Mesenchymal stem cell (in vitro differentiated cells and primary cell): Measurements from ENCODE around the gene TMOD3.
A peak's percentile ranks its signal among the peaks of the same experiment; 100 is the strongest.

Source experiments
- DNase-seq: peaks from one replicate; pipeline ENCODE4 v3.0.0-alpha.2; 2013
- H2AFZ ChIP-seq: one replicate; pipeline ENCODE4 v1.6.1; 2013; ENCODE audit warnings: low read depth, mild to moderate bottlenecking, control low read depth, inconsistent platforms, low read length, moderate library complexity
- H2AK5ac ChIP-seq: 2 replicates; pipeline ENCODE4 v1.6.1; 2013; ENCODE audit warnings: low read length, moderate library complexity, mild to moderate bottlenecking, inconsistent platforms; ENCODE audit not compliant: severe bottlenecking
- H2BK120ac ChIP-seq: one replicate; pipeline ENCODE4 v1.6.1; 2013; ENCODE audit warnings: low read depth, mild to moderate bottlenecking, inconsistent platforms, low read length, moderate library complexity
- H2BK12ac ChIP-seq, 2 experiments: one replicate each; pipeline ENCODE4 v1.6.1; 2013; ENCODE audit warnings: inconsistent platforms in 2 of 2, low read length in 2 of 2, mild to moderate bottlenecking in 2 of 2, moderate library complexity in 2 of 2, control low read depth in 1 of 2
- H2BK15ac ChIP-seq: one replicate; pipeline ENCODE4 v1.6.1; 2013; ENCODE audit warnings: mild to moderate bottlenecking, low read depth, inconsistent platforms; ENCODE audit not compliant: poor library complexity, severe bottlenecking
- H2BK5ac ChIP-seq: 2 replicates; pipeline ENCODE4 v1.6.1; 2013; ENCODE audit warnings: low read depth, mild to moderate bottlenecking, low read length, control low read depth, inconsistent platforms; ENCODE audit not compliant: poor library complexity, severe bottlenecking
- H3K14ac ChIP-seq, 2 experiments: one replicate each; pipeline ENCODE4 v1.6.1; 2013; ENCODE audit warnings: inconsistent platforms in 2 of 2, low read length in 2 of 2, control low read depth in 1 of 2, mild to moderate bottlenecking in 1 of 2, moderate library complexity in 1 of 2
- H3K18ac ChIP-seq, 2 experiments: one replicate each; pipeline ENCODE4 v1.6.1; 2013; ENCODE audit warnings: inconsistent platforms in 2 of 2, low read length in 2 of 2, control low read depth in 1 of 2, low read depth in 1 of 2, mild to moderate bottlenecking in 1 of 2
- H3K23ac ChIP-seq, 2 experiments: one replicate each; pipeline ENCODE4 v1.6.1; 2013; ENCODE audit warnings: inconsistent platforms in 2 of 2, low read length in 2 of 2, mild to moderate bottlenecking in 2 of 2, moderate library complexity in 2 of 2, control low read depth in 1 of 2
- H3K27ac ChIP-seq: 2 replicates; pipeline ENCODE4 v1.5.1; 2013; ENCODE audit warnings: mild to moderate bottlenecking, moderate library complexity, low read length, control low read depth, inconsistent platforms; ENCODE audit not compliant: poor library complexity, severe bottlenecking
- H3K27me3 ChIP-seq, 2 experiments: 2 replicates each; pipeline versions ENCODE4 v1.6.1 to v1.7.0; 2013; ENCODE audit warnings: low read length in 2 of 2, mild to moderate bottlenecking in 2 of 2, moderate library complexity in 2 of 2, control low read depth in 1 of 2, inconsistent platforms in 1 of 2; ENCODE audit not compliant: control insufficient read depth in 1 of 2, insufficient read depth in 1 of 2
- H3K36me3 ChIP-seq, 2 experiments: 2 replicates each; pipeline versions ENCODE4 v1.6.1 to v1.7.0; 2013; ENCODE audit warnings: low read length in 2 of 2, control low read depth in 1 of 2, inconsistent platforms in 1 of 2, low read depth in 1 of 2, mild to moderate bottlenecking in 1 of 2; ENCODE audit not compliant: insufficient read depth in 2 of 2, control insufficient read depth in 1 of 2
- H3K4ac ChIP-seq, 2 experiments: one replicate each; pipeline ENCODE4 v1.6.1; 2013; ENCODE audit warnings: inconsistent platforms in 2 of 2, low read length in 2 of 2, mild to moderate bottlenecking in 2 of 2, moderate library complexity in 2 of 2, control low read depth in 1 of 2, low read depth in 1 of 2
- H3K4me1 ChIP-seq: 2 replicates; pipeline ENCODE4 v1.6.1; 2013; ENCODE audit warnings: low read depth, low read length, control low read depth; ENCODE audit not compliant: control insufficient read depth, insufficient read depth
- H3K4me2 ChIP-seq: 2 replicates; pipeline ENCODE4 v1.6.1; 2013; ENCODE audit warnings: low read length, mild to moderate bottlenecking, inconsistent platforms; ENCODE audit not compliant: poor library complexity, severe bottlenecking
- H3K4me3 ChIP-seq, 2 experiments: 2 replicates each; pipeline versions ENCODE4 v1.5.1 to v1.7.0; 2013; ENCODE audit warnings: low read length in 2 of 2, mild to moderate bottlenecking in 2 of 2, control low read depth in 1 of 2, low read depth in 1 of 2; ENCODE audit not compliant: insufficient read depth in 1 of 2
- H3K79me1 ChIP-seq: replicated peaks from 2 replicates; pipeline ENCODE4 v1.6.1; 2013; ENCODE audit warnings: mild to moderate bottlenecking, control low read depth, low read length, inconsistent platforms; ENCODE audit not compliant: poor library complexity, severe bottlenecking
- H3K9ac ChIP-seq: 2 replicates; pipeline ENCODE4 v1.7.0; 2013; ENCODE audit warnings: mild to moderate bottlenecking, low read length, moderate library complexity
- H3K9me3 ChIP-seq: 2 replicates; pipeline ENCODE4 v1.7.0; 2013; ENCODE audit warnings: mild to moderate bottlenecking, low read length; ENCODE audit not compliant: control insufficient read depth
- H4K8ac ChIP-seq: one replicate; pipeline ENCODE4 v1.6.1; 2013; ENCODE audit warnings: inconsistent platforms, mild to moderate bottlenecking, low read length, moderate library complexity
- H4K91ac ChIP-seq: one replicate; pipeline ENCODE4 v1.6.1; 2013; ENCODE audit warnings: mild to moderate bottlenecking, low read length, inconsistent platforms
- WGBS: methylation state at CpG from one replicate; pipeline ENCODE4 v1.1.7; 2013; ENCODE audit warnings: mixed read lengths; 5-methylcytosine and 5-hydroxymethylcytosine counted together

Gene TMOD3

DNA sequence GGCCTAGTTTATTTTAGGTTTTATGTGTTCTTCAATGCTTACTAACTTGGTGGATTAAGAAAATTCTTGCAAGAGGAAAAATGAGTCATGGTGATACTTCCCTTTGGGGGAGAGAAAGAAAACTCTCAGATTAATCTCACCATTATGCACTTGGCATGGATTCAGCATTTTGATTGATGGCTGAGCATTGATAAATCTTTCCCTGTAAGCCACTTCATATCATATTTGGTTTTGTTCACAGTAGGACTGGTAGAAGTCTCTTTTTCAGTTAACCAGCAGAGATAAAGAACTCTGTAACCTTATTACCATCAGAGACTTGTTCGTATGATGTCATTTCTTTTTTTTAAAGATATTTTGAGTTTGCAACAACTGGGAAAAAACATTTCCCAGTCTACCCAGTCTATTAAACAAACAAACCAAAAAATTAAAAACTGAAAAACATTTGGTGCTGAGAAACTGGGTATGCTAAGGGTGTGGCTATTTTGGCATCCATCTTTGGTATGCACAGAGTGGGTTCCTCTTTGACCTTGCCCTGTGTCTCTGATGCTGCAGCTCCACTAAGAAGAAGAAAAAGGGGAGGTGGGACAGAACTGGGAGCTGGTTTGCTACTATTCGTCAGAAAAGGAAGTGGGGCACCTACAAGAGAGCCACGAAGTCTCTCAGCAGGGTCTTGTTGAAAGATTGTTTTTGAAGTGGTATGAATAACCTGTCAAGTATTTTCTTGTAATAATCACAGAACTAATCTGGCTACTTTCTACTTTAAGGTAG is 17.2 kb downstream of the TMOD3 start:
- H3K79me1 ChIP-seq, result peaks cover 5% of the 10 kb centered on the region
- H4K91ac ChIP-seq, result no peak overlapping the region
- peak overlapping the region; percentile 91 for H3K27ac ChIP-seq
- no peak overlapping the region for H2BK12ac ChIP-seq
- H3K36me3 ChIP-seq, result no peaks in the 10 kb centered on the region
- no peak overlapping the region for H3K23ac ChIP-seq
- WGBS, result 6% methylated on average over 2 of the region's 3 CpGs
- peak overlapping the region; percentile 33 to 38 for H3K18ac ChIP-seq
- peak overlapping the region in 1 of 2 experiments; percentile 8 for H3K4me3 ChIP-seq
- peaks cover 8% of the 10 kb centered on the region for H3K4me1 ChIP-seq
- peak overlapping the region in 1 of 2 experiments; percentile 59 for H3K14ac ChIP-seq
- H3K9ac ChIP-seq, result peak overlapping the region; percentile 78
- H3K4me2 ChIP-seq, result peak overlapping the region; percentile 63
- no peaks in the 10 kb centered on the region for H3K27me3 ChIP-seq
- H3K9me3 ChIP-seq, result no peaks in the 10 kb centered on the region
- peak; percentile 80 for DNase-seq
- H2BK5ac ChIP-seq, result no peak overlapping the region
- H4K8ac ChIP-seq, result no peak overlapping the region
- no peak overlapping the region for H2BK120ac ChIP-seq
- no peak overlapping the region for H2BK15ac ChIP-seq
- H2AFZ ChIP-seq, result no peak overlapping the region
- peak overlapping the region; percentile 96 for H2AK5ac ChIP-seq
- peak overlapping the region in 1 of 2 experiments; percentile 40 for H3K4ac ChIP-seq

- H2BK12ac ChIP-seq, result no peak overlapping the region
- H3K9ac ChIP-seq, result no peak overlapping the region
- H3K4ac ChIP-seq, result no peak overlapping the region
- H3K27me3 ChIP-seq, result no peaks in the 10 kb centered on the region
- H4K8ac ChIP-seq, result no peak overlapping the region
- H3K18ac ChIP-seq, result no peak overlapping the region
- H2BK120ac ChIP-seq, result no peak overlapping the region
- no peaks in the 10 kb centered on the region for H3K9me3 ChIP-seq
- 86% methylated on average over 3 of the region's 3 CpGs for WGBS
- peaks cover 8% of the 10 kb centered on the region for H3K4me1 ChIP-seq
- H4K91ac ChIP-seq, result no peak overlapping the region
- no peak overlapping the region for H2BK15ac ChIP-seq
- no peak overlapping the region for H3K4me3 ChIP-seq
- H3K79me1 ChIP-seq, result peaks cover 6% of the 10 kb centered on the region
- H2AFZ ChIP-seq, result no peak overlapping the region
- H3K23ac ChIP-seq, result no peak overlapping the region
- H3K27ac ChIP-seq, result no peak overlapping the region
- H3K36me3 ChIP-seq, result no peaks in the 10 kb centered on the region
- no peak overlapping the region for H3K14ac ChIP-seq
- no peak overlapping the region for H2AK5ac ChIP-seq
- DNase-seq, result no peak
- no peak overlapping the region for H2BK5ac ChIP-seq
- no peak overlapping the region for H3K4me2 ChIP-seq
Measured at GRCh38 chr15:51848811-51849210, 19.4 kb downstream of the TMOD3 start.

DNA sequence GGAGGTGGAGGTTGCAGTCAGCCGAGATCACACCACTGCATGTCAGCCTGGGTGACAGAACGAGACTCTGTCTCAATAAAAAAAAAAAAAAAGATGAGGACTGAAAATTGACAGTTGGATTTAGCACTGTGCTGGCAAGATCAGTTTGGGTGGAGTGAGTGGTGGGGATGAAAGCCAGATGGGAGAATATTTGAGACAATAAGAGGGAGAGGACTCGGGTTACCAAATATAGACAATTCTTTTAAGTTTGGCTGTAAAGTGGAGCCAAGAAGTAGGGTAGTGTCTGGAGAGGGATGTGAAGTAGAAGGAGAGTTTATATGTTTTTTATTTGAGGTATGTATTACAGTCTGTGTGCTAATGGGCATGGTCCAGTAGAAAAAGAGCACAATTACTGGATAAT is 20.4 kb downstream of the TMOD3 start:
- no peak for DNase-seq
- no peak overlapping the region for H2AK5ac ChIP-seq
- H3K36me3 ChIP-seq, result no peaks in the 10 kb centered on the region
- no peak overlapping the region for H2BK120ac ChIP-seq
- H3K23ac ChIP-seq, result no peak overlapping the region
- H3K27ac ChIP-seq, result no peak overlapping the region
- no peak overlapping the region for H3K4ac ChIP-seq
- H2AFZ ChIP-seq, result no peak overlapping the region
- H3K4me1 ChIP-seq, result peaks cover 8% of the 10 kb centered on the region
- H3K18ac ChIP-seq, result no peak overlapping the region
- no peak overlapping the region for H4K8ac ChIP-seq
- 97% methylated on average over 3 of the region's 3 CpGs for WGBS
- H2BK5ac ChIP-seq, result no peak overlapping the region
- H3K27me3 ChIP-seq, result no peaks in the 10 kb centered on the region
- H3K9me3 ChIP-seq, result no peaks in the 10 kb centered on the region
- no peak overlapping the region for H2BK12ac ChIP-seq
- no peak overlapping the region for H3K4me2 ChIP-seq
- no peak overlapping the region for H4K91ac ChIP-seq
- H3K9ac ChIP-seq, result no peak overlapping the region
- H3K79me1 ChIP-seq, result peaks cover 7% of the 10 kb centered on the region
- H3K4me3 ChIP-seq, result no peak overlapping the region
- H2BK15ac ChIP-seq, result no peak overlapping the region
- no peak overlapping the region for H3K14ac ChIP-seq

DNA sequence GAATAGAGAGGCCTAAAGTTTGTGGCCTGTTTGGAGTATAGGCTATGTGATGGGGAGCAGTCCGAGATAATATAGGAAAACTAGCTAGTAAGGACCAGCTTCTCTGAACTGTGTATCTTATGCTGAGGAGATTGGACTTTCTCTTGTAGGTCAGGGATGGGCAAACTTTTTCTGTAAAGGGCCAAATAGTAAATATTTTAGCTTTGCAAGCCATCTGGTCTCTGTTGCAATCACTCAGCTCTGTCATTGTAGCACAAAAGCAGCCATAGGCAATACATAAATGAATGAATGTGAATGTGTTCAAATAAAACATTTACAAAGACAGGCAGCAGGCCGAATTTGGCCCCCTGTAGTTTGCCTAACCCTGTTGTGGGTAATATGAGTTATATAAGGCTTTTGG is 24.5 kb downstream of the TMOD3 start:
- DNase-seq, result peak; percentile 58
- Histone ChIP-seq H3K4me2 (no peak overlapping the region), H3K36me3 (no peaks in the 10 kb centered on the region), H3K18ac (no peak overlapping the region), H3K4ac (no peak overlapping the region), H3K23ac (no peak overlapping the region), H3K27me3 (no peaks in the 10 kb centered on the region), H4K91ac (no peak overlapping the region), H2BK5ac (no peak overlapping the region), H3K27ac (no peak overlapping the region), H3K9me3 (no peaks in the 10 kb centered on the region), H2BK120ac (no peak overlapping the region), H2BK12ac (no peak overlapping the region), H3K9ac (no peak overlapping the region), H2AFZ (no peak overlapping the region), H2BK15ac (no peak overlapping the region), H3K4me1 (peaks cover 2% of the 10 kb centered on the region), H3K79me1 (peaks cover 14% of the 10 kb centered on the region), H3K4me3 (no peak overlapping the region), H4K8ac (no peak overlapping the region), H2AK5ac (no peak overlapping the region), H3K14ac (no peak overlapping the region)
- WGBS, result 79% methylated on average over 2 of the region's 2 CpGs
